Measurements from ENCODE around the gene TYRP1.

Gene TYRP1

GRCh38 chr9:12737871-12738270 lies 44.7 kb downstream of the TYRP1 start:
- Histone ChIP-seq H3K4me2 (ENCODE audit: low read depth, low read length, poor library complexity, severe bottlenecking) (no peak overlapping the region), H3K79me2 (ENCODE audit: insufficient read depth, low read length) (no peaks in the 10 kb centered on the region), H3F3A (ENCODE audit: low read depth) (no peaks in the 10 kb centered on the region), H3K9me2 (replicated peaks; ENCODE audit: low read depth, low read length) (no peaks in the 10 kb centered on the region), H2AFZ (ENCODE audit: low read length) (no peak overlapping the region), H3K4me3 (ENCODE audit: low read length, poor library complexity, severe bottlenecking) (no peak overlapping the region), H3K36me3 (ENCODE audit: insufficient read depth, low read length) (no peaks in the 10 kb centered on the region), H3K9ac (ENCODE audit: low read depth, low read length, poor library complexity, severe bottlenecking) (no peak overlapping the region), H3K27me3 (ENCODE audit: insufficient read depth, low read length, poor library complexity, severe bottlenecking) (no peaks in the 10 kb centered on the region), H4K20me1 (ENCODE audit: insufficient read depth, low read length, poor library complexity, severe bottlenecking) (no peaks in the 10 kb centered on the region), H3K9me3 (ENCODE audit: insufficient read depth, low read depth, low read length) (no peaks in the 10 kb centered on the region), H3K4me1 (ENCODE audit: insufficient read depth, low read length, poor library complexity, severe bottlenecking) (no peaks in the 10 kb centered on the region)
- TF ChIP-seq EZH2phosphoT487 (IDR thresholded peaks at IDR 0.05; ENCODE audit: borderline replicate concordance) = no peak
- no peak for TF ChIP-seq CTCF (conservative IDR thresholded peaks at IDR 0.05; ENCODE audit: low read length)

- H3K27me3 ChIP-seq (ENCODE audit: insufficient read depth, low read length, poor library complexity, severe bottlenecking) = no peaks in the 10 kb centered on the region
- H3K4me1 ChIP-seq (ENCODE audit: insufficient read depth, low read length, poor library complexity, severe bottlenecking) = no peaks in the 10 kb centered on the region
- no peaks in the 10 kb centered on the region for H3K79me2 ChIP-seq (ENCODE audit: insufficient read depth, low read length)
- no peak for TF ChIP-seq CTCF (conservative IDR thresholded peaks at IDR 0.05; ENCODE audit: low read length)
- no peak for TF ChIP-seq EZH2phosphoT487 (IDR thresholded peaks at IDR 0.05; ENCODE audit: borderline replicate concordance)
- H2AFZ ChIP-seq (ENCODE audit: low read length) = no peak overlapping the region
- H3K4me2 ChIP-seq (ENCODE audit: low read depth, low read length, poor library complexity, severe bottlenecking) = no peak overlapping the region
- H3K9me3 ChIP-seq (ENCODE audit: insufficient read depth, low read depth, low read length) = no peaks in the 10 kb centered on the region
- H3K9ac ChIP-seq (ENCODE audit: low read depth, low read length, poor library complexity, severe bottlenecking) = no peak overlapping the region
- H3K4me3 ChIP-seq (ENCODE audit: low read length, poor library complexity, severe bottlenecking) = no peak overlapping the region
- H3K36me3 ChIP-seq (ENCODE audit: insufficient read depth, low read length) = no peaks in the 10 kb centered on the region
- no peaks in the 10 kb centered on the region for H3F3A ChIP-seq (ENCODE audit: low read depth)
- no peaks in the 10 kb centered on the region for H3K9me2 ChIP-seq (replicated peaks; ENCODE audit: low read depth, low read length)
- no peaks in the 10 kb centered on the region for H4K20me1 ChIP-seq (ENCODE audit: insufficient read depth, low read length, poor library complexity, severe bottlenecking)
These were observed 45.9 kb downstream of the TYRP1 start for GRCh38 chr9:12739014-12739652.

- Histone ChIP-seq H3K79me2 (ENCODE audit: insufficient read depth, low read length) (no peaks in the 10 kb centered on the region), H3K4me3 (ENCODE audit: low read length, poor library complexity, severe bottlenecking) (no peak overlapping the region), H3K27me3 (ENCODE audit: insufficient read depth, low read length, poor library complexity, severe bottlenecking) (no peaks in the 10 kb centered on the region), H3K36me3 (ENCODE audit: insufficient read depth, low read length) (no peaks in the 10 kb centered on the region), H4K20me1 (ENCODE audit: insufficient read depth, low read length, poor library complexity, severe bottlenecking) (no peaks in the 10 kb centered on the region), H3K4me2 (ENCODE audit: low read depth, low read length, poor library complexity, severe bottlenecking) (no peak overlapping the region), H2AFZ (ENCODE audit: low read length) (no peak overlapping the region), H3K9me2 (replicated peaks; ENCODE audit: low read depth, low read length) (no peaks in the 10 kb centered on the region), H3K9ac (ENCODE audit: low read depth, low read length, poor library complexity, severe bottlenecking) (no peak overlapping the region), H3K4me1 (ENCODE audit: insufficient read depth, low read length, poor library complexity, severe bottlenecking) (no peaks in the 10 kb centered on the region), H3F3A (ENCODE audit: low read depth) (no peaks in the 10 kb centered on the region), H3K9me3 (ENCODE audit: insufficient read depth, low read depth, low read length) (no peaks in the 10 kb centered on the region)
- no peak for TF ChIP-seq EZH2phosphoT487 (IDR thresholded peaks at IDR 0.05; ENCODE audit: borderline replicate concordance)
- no peak for TF ChIP-seq CTCF (conservative IDR thresholded peaks at IDR 0.05; ENCODE audit: low read length)
These were observed 47.7 kb downstream of the TYRP1 start for GRCh38 chr9:12740845-12741244.

All from Loucy (cell line).